Activated T-cell treated with anti-CD3 and anti-CD28 coated beads, Interleukin-2, amount 50 U/mL, for 4 hours (primary cell): Measurements from ENCODE around the gene SULT2B1. TPM values are rescaled to one million over a fixed set of nuclear protein-coding genes. Genes with fewer than 3 reads are reported as not detected.
"Not testable (repeated sequence)": the region's sequence is repeated elsewhere in the genome, so short reads cannot be mapped to it uniquely, and the experiment has no call there.

Source experiments
- ATAC-seq, 2 donors: fragments of 200-7000 bp; cut with Tn5 transposase; one replicate each; pipeline ENCODE4 v1.10.0; 2021
- DNase-seq: peaks from one replicate; pipeline ENCODE4 v3.0.0-alpha.2; 2020
- H3K27me3 Mint-ChIP-seq: one replicate; pipeline ENCODE4 v1.8.0; 2021; ENCODE audit warnings: low read depth, mixed read lengths
- H3K36me3 Mint-ChIP-seq: one replicate; pipeline ENCODE4 v1.8.0; 2022; ENCODE audit warnings: mixed read lengths; ENCODE audit not compliant: insufficient read depth
- H3K4me1 Mint-ChIP-seq: one replicate; pipeline ENCODE4 v1.8.0; 2021; ENCODE audit warnings: low read depth, mixed read lengths
- H3K4me3 Mint-ChIP-seq: one replicate; pipeline ENCODE4 v1.8.0; 2021; ENCODE audit warnings: mild to moderate bottlenecking, moderate library complexity, mixed read lengths
- H3K9me3 Mint-ChIP-seq: one replicate; pipeline ENCODE4 v1.8.0; 2021; ENCODE audit warnings: mixed read lengths
- total RNA-seq, 3 donors: library from RNA; stranded (reverse); gene quantifications; one replicate each; pipeline ENCODE4 v1.2.1, GENCODE V29; 2021

Gene SULT2B1
- total RNA-seq, 3 donors from 2014 or later = not detected

DNA sequence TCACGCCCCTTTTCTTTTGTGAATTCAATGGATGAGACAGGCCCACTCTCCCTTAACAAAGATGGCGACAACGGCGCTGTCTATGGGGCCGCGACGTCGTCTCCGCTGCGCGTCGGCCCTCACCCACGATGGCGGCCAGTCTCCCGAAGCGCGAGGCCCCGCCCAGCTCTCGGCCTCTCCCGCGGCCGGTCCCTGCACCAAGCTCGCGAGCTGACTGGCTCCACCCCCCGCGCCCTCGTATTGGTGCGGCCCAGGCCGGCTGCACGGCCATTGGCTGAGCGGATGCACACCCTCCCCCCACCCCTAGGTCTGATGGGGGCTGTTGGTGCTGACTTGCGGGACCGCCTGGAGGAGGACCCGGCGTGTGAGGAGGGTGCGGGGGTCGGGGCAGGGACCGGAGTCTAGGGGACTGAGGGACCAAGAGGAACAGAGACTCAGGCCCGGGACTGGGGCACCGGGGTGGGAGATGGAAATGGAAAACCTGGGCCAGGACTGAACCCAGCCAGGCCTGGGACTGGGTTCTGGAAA lies 72.2 kb downstream of the SULT2B1 start:
- Mint-ChIP-seq H3K4me1 (peaks cover 39% of the 10 kb centered on the region), H3K4me3 (peak overlapping the region; percentile 81), H3K9me3 (no peaks in the 10 kb centered on the region), H3K36me3 (peaks cover 10% of the 10 kb centered on the region), H3K27me3 (no peaks in the 10 kb centered on the region)
- DNase-seq = peak; percentile 95
- peak; percentile 81 to 82 for ATAC-seq

DNA sequence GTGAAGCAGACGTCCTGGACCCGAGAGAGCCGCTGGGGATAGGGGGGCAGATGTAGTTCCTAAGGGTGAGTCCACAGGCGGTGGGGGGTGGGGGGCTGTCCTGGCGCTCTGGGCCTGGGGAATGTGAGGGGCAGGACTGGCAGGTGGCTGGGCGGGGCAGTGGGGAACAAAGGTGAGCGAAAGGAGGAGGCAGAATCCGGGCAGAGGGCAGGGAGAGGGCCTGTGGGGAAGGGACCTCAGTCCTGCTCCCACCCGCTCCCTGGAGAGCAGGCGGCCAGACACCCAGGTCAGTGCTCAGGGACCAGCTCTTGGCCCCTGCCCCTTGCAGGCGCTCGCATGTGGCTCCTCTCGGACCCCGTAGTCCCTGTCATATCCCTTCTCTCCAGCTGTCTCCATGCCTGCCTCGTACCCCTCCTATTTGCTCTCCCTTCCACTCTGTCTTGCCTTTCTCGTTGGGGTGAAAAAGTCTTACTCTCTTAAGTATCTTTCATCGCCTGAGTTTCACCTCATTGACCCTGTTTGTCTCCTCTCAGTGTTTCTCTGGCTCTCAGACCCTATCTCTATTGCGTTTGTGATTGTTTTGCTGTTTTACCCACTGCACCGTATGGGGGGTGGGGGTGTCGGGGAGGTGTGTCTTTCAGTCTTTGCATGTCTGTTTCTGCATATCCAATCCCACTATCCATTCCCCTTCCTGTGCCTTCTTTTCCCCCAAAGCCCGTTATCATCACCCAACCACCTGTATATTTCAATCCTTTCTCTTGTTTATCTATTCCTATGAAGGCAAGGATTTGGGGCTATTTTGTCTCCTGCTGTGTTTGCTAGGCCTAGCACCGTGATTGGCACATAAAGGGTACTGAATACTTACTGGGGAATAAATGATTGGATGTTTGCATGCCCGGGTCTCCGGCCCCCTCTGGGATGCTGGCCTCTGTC lies 73.1 kb downstream of the SULT2B1 start:
- ATAC-seq = no peak
- H3K27me3 Mint-ChIP-seq = no peaks in the 10 kb centered on the region
- peaks cover 32% of the 10 kb centered on the region for H3K4me1 Mint-ChIP-seq

DNA sequence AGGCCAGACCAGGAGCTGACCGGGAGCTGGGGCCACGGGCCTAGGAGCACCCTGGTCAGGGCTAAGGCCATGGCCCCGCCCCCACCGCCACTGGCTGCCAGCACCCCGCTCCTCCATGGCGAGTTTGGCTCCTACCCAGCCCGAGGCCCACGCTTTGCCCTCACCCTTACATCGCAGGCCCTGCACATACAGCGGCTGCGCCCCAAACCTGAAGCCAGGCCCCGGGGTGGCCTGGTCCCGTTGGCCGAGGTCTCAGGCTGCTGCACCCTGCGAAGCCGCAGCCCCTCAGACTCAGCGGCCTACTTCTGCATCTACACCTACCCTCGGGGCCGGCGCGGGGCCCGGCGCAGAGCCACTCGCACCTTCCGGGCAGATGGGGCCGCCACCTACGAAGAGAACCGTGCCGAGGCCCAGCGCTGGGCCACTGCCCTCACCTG lies 73.9 kb downstream of the SULT2B1 start:
- Mint-ChIP-seq H3K4me1 (peaks cover 29% of the 10 kb centered on the region), H3K9me3 (no peaks in the 10 kb centered on the region), H3K27me3 (no peaks in the 10 kb centered on the region), H3K36me3 (peaks cover 12% of the 10 kb centered on the region), H3K4me3 (no peak overlapping the region)
- DNase-seq (no peak), ATAC-seq (no peak)

More for the DNA sequence above, 73.1 kb downstream of the SULT2B1 start:
- DNase-seq = no peak
- H3K36me3 Mint-ChIP-seq = peaks cover 10% of the 10 kb centered on the region
- H3K9me3 Mint-ChIP-seq = no peaks in the 10 kb centered on the region
- H3K4me3 Mint-ChIP-seq = peak overlapping the region; percentile 17

GRCh38 chr19:48627201-48627864 lies 75.4 kb downstream of the SULT2B1 start:
- Mint-ChIP-seq H3K4me1 (peaks cover 28% of the 10 kb centered on the region), H3K27me3 (no peaks in the 10 kb centered on the region), H3K36me3 (peaks cover 10% of the 10 kb centered on the region), H3K9me3 (no peaks in the 10 kb centered on the region), H3K4me3 (no peak overlapping the region)
- DNase-seq (no peak), ATAC-seq (peak; percentile 15 to 22)

- ATAC-seq (no peak), DNase-seq (no peak)
- Mint-ChIP-seq H3K27me3 (no peaks in the 10 kb centered on the region), H3K4me1 (peaks cover 31% of the 10 kb centered on the region), H3K36me3 (peaks cover 13% of the 10 kb centered on the region), H3K9me3 (no peaks in the 10 kb centered on the region), H3K4me3 (no peak overlapping the region)
Observed at GRCh38 chr19:48627865-48628314, 75.9 kb downstream of the SULT2B1 start.

DNA sequence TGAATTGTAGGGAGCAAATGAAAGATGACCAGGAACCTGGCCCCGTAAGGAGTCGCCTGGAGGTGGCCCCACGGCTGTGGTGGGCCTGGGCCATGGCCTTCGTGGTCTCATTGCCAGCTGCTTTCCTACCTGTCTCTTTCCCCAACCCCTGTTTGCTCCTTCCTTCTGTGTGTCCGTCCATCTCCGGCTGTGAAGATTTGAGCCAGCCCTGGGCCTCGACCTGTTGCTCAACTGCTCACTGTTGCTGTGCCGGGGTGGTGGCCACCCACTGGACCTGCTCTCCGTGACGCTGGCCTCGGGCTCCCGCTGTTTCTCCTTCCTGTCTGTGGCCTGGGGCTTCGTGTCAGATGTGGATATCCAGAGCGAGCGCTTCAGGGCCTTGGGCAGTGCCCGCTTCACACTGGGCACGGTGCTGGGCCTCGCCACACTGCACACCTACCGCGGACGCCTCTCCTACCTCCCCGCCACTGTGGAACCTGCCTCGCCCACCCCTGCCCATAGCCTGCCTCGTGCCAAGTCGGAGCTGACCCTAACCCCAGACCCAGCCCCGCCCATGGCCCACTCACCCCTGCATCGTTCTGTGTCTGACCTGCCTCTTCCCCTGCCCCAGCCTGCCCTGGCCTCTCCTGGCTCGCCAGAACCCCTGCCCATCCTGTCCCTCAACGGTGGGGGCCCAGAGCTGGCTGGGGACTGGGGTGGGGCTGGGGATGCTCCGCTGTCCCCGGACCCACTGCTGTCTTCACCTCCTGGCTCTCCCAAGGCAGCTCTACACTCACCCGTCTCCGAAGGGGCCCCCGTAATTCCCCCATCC lies 76.7 kb downstream of the SULT2B1 start:
- Mint-ChIP-seq H3K4me3 (no peak overlapping the region), H3K9me3 (no peaks in the 10 kb centered on the region), H3K4me1 (peaks cover 31% of the 10 kb centered on the region), H3K36me3 (peaks cover 12% of the 10 kb centered on the region), H3K27me3 (no peaks in the 10 kb centered on the region)
- no peak for ATAC-seq
- DNase-seq = no peak

GRCh38 chr19:48629297-48629598 lies 77.3 kb downstream of the SULT2B1 start:
- Mint-ChIP-seq H3K4me1 (peaks cover 31% of the 10 kb centered on the region), H3K36me3 (peaks cover 10% of the 10 kb centered on the region), H3K9me3 (no peaks in the 10 kb centered on the region), H3K4me3 (no peak overlapping the region), H3K27me3 (no peaks in the 10 kb centered on the region)
- ATAC-seq (no peak), DNase-seq (no peak)

DNA sequence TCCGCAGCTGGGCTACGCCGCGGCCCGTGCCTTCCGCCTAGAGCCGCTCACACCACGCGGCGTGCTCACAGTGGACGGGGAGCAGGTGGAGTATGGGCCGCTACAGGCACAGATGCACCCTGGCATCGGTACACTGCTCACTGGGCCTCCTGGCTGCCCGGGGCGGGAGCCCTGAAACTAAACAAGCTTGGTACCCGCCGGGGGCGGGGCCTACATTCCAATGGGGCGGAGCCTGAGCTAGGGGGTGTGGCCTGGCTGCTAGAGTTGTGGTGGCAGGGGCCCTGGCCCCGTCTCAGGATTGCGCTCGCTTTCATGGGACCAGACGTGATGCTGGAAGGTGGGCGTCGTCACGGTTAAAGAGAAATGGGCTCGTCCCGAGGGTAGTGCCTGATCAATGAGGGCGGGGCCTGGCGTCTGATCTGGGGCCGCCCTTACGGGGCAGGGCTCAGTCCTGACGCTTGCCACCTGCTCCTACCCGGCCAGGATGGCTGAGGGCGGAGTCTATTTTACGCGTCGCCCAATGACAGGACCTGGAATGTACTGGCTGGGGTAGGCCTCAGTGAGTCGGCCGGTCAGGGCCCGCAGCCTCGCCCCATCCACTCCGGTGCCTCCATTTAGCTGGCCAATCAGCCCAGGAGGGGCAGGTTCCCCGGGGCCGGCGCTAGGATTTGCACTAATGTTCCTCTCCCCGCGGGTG lies 77.8 kb downstream of the SULT2B1 start:
- ATAC-seq (no peak), DNase-seq (no peak)
- H3K36me3 Mint-ChIP-seq = peaks cover 10% of the 10 kb centered on the region
- peaks cover 35% of the 10 kb centered on the region for H3K4me1 Mint-ChIP-seq
- no peaks in the 10 kb centered on the region for H3K9me3 Mint-ChIP-seq
- H3K27me3 Mint-ChIP-seq = no peaks in the 10 kb centered on the region
- H3K4me3 Mint-ChIP-seq = no peak overlapping the region

DNA sequence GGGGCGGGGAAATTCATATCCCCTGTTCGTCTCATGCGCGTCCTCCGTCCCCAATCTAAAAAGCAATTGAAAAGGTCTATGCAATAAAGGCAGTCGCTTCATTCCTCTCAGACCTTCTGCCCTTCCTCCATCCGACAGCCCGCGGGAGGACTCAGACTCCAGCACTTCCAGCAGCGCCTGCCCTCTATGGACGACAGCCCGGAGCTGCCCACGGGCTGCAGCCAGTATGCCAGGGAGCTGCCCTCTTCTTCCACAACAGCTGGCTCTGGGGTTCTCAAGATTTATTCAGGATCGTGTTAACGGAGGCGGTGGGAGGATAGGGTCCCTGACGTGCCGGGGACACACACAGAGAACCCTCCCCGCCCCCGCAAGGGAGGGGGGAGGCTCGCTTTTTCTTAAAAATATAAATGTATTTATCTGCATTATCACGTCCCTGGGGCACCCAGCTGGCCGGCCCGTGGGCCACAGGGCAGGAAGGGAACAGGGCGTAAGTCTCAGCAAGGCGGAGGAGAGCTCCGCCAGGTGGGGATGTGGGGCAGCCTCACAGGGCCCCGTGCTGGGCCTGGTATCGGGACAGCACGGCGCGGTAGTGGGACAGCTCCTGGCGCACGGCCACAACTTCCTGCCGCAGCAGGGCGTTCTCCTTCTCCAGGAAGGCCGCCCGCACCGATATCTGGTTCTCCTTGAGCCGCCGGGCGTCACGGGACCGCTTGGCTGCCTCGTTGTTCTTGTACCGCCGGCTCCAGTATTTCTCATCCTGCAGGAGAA lies 78.5 kb downstream of the SULT2B1 start:
- Mint-ChIP-seq H3K4me3 (no peak overlapping the region), H3K27me3 (no peaks in the 10 kb centered on the region), H3K4me1 (peaks cover 35% of the 10 kb centered on the region), H3K9me3 (no peaks in the 10 kb centered on the region), H3K36me3 (peaks cover 10% of the 10 kb centered on the region)
- DNase-seq (no peak), ATAC-seq (no peak)

GRCh38 chr19:48631225-48631624 lies 79.3 kb downstream of the SULT2B1 start:
- Mint-ChIP-seq H3K36me3 (peaks cover 10% of the 10 kb centered on the region), H3K4me1 (peaks cover 39% of the 10 kb centered on the region), H3K4me3 (no peak overlapping the region), H3K9me3 (no peaks in the 10 kb centered on the region), H3K27me3 (no peaks in the 10 kb centered on the region)
- DNase-seq = no peak
- ATAC-seq = no peak

GRCh38 chr19:48632286-48632685 lies 80.3 kb downstream of the SULT2B1 start:
- not testable (repeated sequence) for H3K27me3 Mint-ChIP-seq, ATAC-seq, H3K9me3 Mint-ChIP-seq, H3K4me3 Mint-ChIP-seq, DNase-seq, H3K36me3 Mint-ChIP-seq
- H3K4me1 Mint-ChIP-seq = peaks cover 35% of the 10 kb centered on the region

- ATAC-seq (no peak), DNase-seq (no peak)
- no peak overlapping the region for H3K4me3 Mint-ChIP-seq
- no peaks in the 10 kb centered on the region for H3K27me3 Mint-ChIP-seq
- H3K4me1 Mint-ChIP-seq = peaks cover 37% of the 10 kb centered on the region
- H3K9me3 Mint-ChIP-seq = no peaks in the 10 kb centered on the region
- peaks cover 10% of the 10 kb centered on the region for H3K36me3 Mint-ChIP-seq
Observed at GRCh38 chr19:48632692-48633147, 80.7 kb downstream of the SULT2B1 start.
